Bronchial epithelial cell (primary cell): ENCODE data around the gene SYTL5. TPM values are rescaled to one million over a fixed set of nuclear protein-coding genes. Genes with fewer than 3 reads are reported as not detected.
A peak's percentile ranks its signal among the peaks of the same experiment; 100 is the strongest.

ENCODE experiments used
- DNase-seq: peaks from one replicate; pipeline ENCODE4 v3.0.0-alpha.2; 2010; ENCODE audit warnings: low read depth
- FAIRE-seq: peaks from 2 replicates; lab custom pipeline; 2011; peaks lifted over from hg19 to GRCh38; lab: Jason Lieb, UNC
- H3K27me3 ChIP-seq: 2 replicates; pipeline ENCODE4 v1.5.1; 2011; ENCODE audit warnings: low read length; ENCODE audit not compliant: control insufficient read depth, insufficient read depth
- H3K36me3 ChIP-seq: 2 replicates; pipeline ENCODE4 v1.5.1; 2011; ENCODE audit warnings: low read length; ENCODE audit not compliant: control insufficient read depth, insufficient read depth
- H3K4me3 ChIP-seq: 2 replicates; pipeline ENCODE4 v1.5.1; 2011; ENCODE audit warnings: mild to moderate bottlenecking, low read depth, low read length, control low read depth
- total RNA-seq: library from RNA; depleted of rRNA; stranded (reverse); fragments of >200 nt; gene quantifications from 2 replicates; pipeline ENCODE4 v1.2.1, GENCODE V29; 2014
- TF ChIP-seq, protein P1 (sequence below): IDR thresholded peaks from 2 replicates; pipeline ENCODE4 v1.5.1; 2011; ENCODE audit warnings: mild to moderate bottlenecking, moderate library complexity, low read length, control low read depth, inconsistent platforms; ENCODE audit not compliant: insufficient read depth, severe bottlenecking

The SYTL5 gene
- total RNA-seq, 1 donor from 2014 or later = 1.3 TPM

- DNase-seq (peak; percentile 15), FAIRE-seq (no peak)
- Histone ChIP-seq H3K36me3 (no peaks in the 10 kb centered on the region), H3K27me3 (no peaks in the 10 kb centered on the region), H3K4me3 (no peak overlapping the region)
- TF ChIP-seq, protein P1, sequence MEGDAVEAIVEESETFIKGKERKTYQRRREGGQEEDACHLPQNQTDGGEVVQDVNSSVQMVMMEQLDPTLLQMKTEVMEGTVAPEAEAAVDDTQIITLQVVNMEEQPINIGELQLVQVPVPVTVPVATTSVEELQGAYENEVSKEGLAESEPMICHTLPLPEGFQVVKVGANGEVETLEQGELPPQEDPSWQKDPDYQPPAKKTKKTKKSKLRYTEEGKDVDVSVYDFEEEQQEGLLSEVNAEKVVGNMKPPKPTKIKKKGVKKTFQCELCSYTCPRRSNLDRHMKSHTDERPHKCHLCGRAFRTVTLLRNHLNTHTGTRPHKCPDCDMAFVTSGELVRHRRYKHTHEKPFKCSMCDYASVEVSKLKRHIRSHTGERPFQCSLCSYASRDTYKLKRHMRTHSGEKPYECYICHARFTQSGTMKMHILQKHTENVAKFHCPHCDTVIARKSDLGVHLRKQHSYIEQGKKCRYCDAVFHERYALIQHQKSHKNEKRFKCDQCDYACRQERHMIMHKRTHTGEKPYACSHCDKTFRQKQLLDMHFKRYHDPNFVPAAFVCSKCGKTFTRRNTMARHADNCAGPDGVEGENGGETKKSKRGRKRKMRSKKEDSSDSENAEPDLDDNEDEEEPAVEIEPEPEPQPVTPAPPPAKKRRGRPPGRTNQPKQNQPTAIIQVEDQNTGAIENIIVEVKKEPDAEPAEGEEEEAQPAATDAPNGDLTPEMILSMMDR = no peak
Measured at GRCh38 chrX:38126179-38126578, 119.8 kb downstream of the SYTL5 start.

DNA sequence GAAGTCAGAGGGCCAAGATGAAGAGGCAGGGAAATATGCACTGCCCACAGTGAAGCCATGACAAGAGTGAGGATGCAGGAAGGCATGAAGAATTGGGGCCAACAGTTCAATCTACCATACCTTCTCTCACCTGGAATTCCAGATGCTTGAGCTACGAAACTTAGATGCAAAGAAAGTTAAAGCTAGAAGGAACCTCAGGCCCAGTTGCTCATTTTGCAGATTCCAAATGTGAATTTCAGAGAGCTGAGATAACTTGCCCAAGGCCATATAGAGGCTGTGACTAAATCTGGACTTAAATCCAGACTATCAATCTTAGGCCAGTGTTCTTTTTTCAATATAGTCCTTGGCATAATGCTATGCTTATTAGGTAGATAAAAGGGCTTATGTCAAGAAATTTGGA is 121.6 kb downstream of the SYTL5 start:
- Histone ChIP-seq H3K27me3 (no peaks in the 10 kb centered on the region), H3K36me3 (no peaks in the 10 kb centered on the region), H3K4me3 (no peak overlapping the region)
- DNase-seq (peak; percentile 5), FAIRE-seq (no peak)
- TF ChIP-seq, protein P1 = no peak

- FAIRE-seq (no peak), DNase-seq (no peak)
- Histone ChIP-seq H3K36me3 (no peaks in the 10 kb centered on the region), H3K27me3 (no peaks in the 10 kb centered on the region), H3K4me3 (no peak overlapping the region)
- TF ChIP-seq, protein P1 = no peak
Measured at GRCh38 chrX:38129366-38129765, 123.0 kb downstream of the SYTL5 start.

DNA sequence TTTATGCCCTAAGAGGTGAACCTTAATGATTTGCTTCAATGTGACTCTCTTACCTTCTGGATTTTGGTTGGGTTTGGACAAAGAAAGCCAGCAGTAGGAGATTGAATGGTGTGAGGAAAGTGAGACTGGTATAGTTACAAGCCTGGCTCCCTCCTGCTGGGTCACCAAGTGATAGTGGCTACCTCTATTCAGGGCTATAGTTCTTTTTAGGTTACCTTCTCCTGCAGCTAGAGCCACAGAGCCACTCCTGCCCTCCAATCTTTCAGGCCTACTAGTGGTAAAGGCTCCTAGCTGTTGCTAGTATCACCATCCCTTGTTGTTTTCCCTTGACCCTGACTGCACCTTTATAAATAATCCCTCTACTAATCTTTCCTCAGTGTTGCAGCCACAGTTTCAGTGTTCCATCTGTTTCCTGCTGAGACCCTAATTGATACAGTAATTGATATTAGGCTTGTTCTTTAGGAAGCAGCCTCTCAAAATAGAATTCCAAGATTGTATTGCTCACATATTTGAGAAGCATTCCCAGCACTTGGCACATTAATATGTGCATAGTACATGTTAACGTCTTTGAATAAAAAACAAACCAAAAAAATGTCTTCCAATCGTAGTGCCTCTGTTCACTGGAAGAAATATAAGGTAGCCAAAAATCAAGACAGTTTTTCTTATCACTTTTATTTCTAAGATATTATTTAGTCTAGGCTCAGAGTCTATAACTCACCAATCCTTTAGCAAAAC is 132.0 kb downstream of the SYTL5 start:
- no peak for FAIRE-seq
- H3K4me3 ChIP-seq = no peak overlapping the region
- TF ChIP-seq, protein P1 = no peak
- H3K27me3 ChIP-seq = peaks cover 1% of the 10 kb centered on the region
- H3K36me3 ChIP-seq = no peaks in the 10 kb centered on the region
- DNase-seq = no peak

DNA sequence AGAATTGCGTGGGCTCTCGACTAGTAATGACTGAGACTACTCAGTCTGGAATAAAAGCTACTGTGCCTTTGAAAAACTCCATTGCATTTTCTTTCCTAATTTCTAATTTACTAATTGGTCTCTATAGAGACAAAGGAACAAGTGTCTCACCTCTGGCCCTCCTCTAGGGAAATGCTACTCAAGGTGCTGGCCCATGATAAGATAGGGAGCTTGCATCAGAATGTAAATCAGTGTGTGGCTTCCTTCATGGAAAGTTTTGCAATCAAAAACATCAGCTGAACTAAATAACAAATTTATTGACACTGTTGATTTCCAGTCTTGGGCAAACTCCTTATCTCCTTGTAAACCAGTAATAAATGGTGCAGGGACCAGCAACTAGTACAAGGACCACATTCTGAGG is 132.5 kb downstream of the SYTL5 start:
- TF ChIP-seq, protein P1 = no peak
- H3K36me3 ChIP-seq = no peaks in the 10 kb centered on the region
- DNase-seq (no peak), FAIRE-seq (no peak)
- no peak overlapping the region for H3K4me3 ChIP-seq
- peaks cover 1% of the 10 kb centered on the region for H3K27me3 ChIP-seq

DNA sequence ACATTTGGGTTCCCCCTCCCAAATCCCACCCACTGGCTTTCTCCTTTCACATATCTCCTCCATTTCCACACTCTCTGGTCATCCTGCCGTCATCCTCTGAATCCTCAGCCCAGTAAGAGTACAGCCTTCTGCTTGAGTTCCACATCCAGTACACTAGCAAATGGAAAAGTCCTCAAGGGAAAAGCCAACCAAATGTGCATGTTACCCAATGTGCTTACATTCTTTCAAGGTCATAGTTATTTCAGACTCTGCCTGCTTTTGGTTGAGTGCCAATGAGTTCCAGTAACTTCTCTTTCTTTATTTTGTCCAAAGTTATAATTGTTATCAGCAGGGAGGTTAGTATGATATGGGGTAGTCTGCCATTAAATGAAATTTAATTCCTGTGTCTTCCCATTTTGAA is 136.3 kb downstream of the SYTL5 start:
- no peaks in the 10 kb centered on the region for H3K36me3 ChIP-seq
- TF ChIP-seq, protein P1 = no peak
- H3K4me3 ChIP-seq = no peak overlapping the region
- DNase-seq (no peak), FAIRE-seq (no peak)
- peaks cover 1% of the 10 kb centered on the region for H3K27me3 ChIP-seq
